ENCODE results near the gene TMEM240. TPM values are rescaled to one million over a fixed set of nuclear protein-coding genes. Genes with fewer than 3 reads are reported as not detected.

TMEM240 gene
- total and polyA plus RNA-seq, 9 of the 15 experiments (the other 6 are each of a cell fraction or from before 2014, with no cell fraction given) = 0.24 to 2.0 (median 0.69) TPM; not detected in 5

GRCh38 chr1:1511533-1512285 lies 28.7 kb downstream of the TMEM240 start, which contains the start of gene ATAD3A (continued):
- TF ChIP-seq NR4A1 (CRISPR knock-in tag; IDR thresholded peaks at IDR 0.05) (no peak), NR4A1 (tag; IDR thresholded peaks at IDR 0.05) (no peak), IRF2 (CRISPR knock-in tag; IDR thresholded peaks at IDR 0.05) (no peak), SNIP1 (IDR thresholded peaks at IDR 0.05; ENCODE audit: low read depth) (no peak), ZNF668 (CRISPR knock-in tag; IDR thresholded peaks at IDR 0.05) (no peak), C11orf30 (IDR thresholded peaks at IDR 0.05; ENCODE audit: low read depth) (peak; percentile 99), BHLHE40 (IDR thresholded peaks at IDR 0.05; ENCODE audit: low read length) (peak; percentile 39; the same call in 1 of the 2 replicates), CREB3L1 (IDR thresholded peaks at IDR 0.05; ENCODE audit: borderline replicate concordance, low read depth) (peak; percentile 98), HMG20A (CRISPR knock-in tag; conservative IDR thresholded peaks at IDR 0.05) (no peak), CBFA2T2 (conservative IDR thresholded peaks at IDR 0.05) (no peak), SP1 (CRISPR knock-in tag; IDR thresholded peaks at IDR 0.05) (peak; percentile 93), ERF (CRISPR knock-in tag; IDR thresholded peaks at IDR 0.05) (peak; percentile 77; the same call in 1 of the 2 replicates), NONO (IDR thresholded peaks at IDR 0.05; ENCODE audit: low read depth in 2 of 2, low read length in 1 of 2) (peak in 1 of 2 experiments; percentile 17; a peak in 1 of 4 replicates), PBX2 (CRISPR knock-in tag; IDR thresholded peaks at IDR 0.05; ENCODE audit: low read depth) (no peak), PBX2 (tag; conservative IDR thresholded peaks at IDR 0.05; ENCODE audit: low read depth) (no peak), NKRF (IDR thresholded peaks at IDR 0.05; ENCODE audit: borderline replicate concordance) (peak; percentile 96), FOXA3 (CRISPR knock-in tag; conservative IDR thresholded peaks at IDR 0.05 in 1 of 2, IDR thresholded peaks at IDR 0.05 in 1 of 2) (no peak), GABPB2 (CRISPR knock-in tag; conservative IDR thresholded peaks at IDR 0.05) (no peak), ZBTB43 (CRISPR knock-in tag; IDR thresholded peaks at IDR 0.05) (no peak; the same call in 1 of the 2 replicates), BRCA1 (IDR thresholded peaks at IDR 0.05) (no peak), BRCA1 (CRISPR knock-in tag; IDR thresholded peaks at IDR 0.05) (no peak), XRCC5 (IDR thresholded peaks at IDR 0.05; ENCODE audit: low read depth, low read length) (no peak)
